Endothelial cell of umbilical vein (primary cell): ENCODE data around the gene PRXL2B. TPM values are rescaled to one million over a fixed set of nuclear protein-coding genes. Genes with fewer than 3 reads are reported as not detected.

Source experiments
- BruUV-seq: library from RNA; stranded (reverse); fragments of 400-500 nt; replicated peaks from 2 replicates; lab custom pipeline; 2021; lab: Mats Ljungman, UMichigan
- CTCF ChIA-PET: fragments of 300-600, 350-600 bp; sonication (Branson Sonifier 250); formaldehyde crosslinking; loops from one replicate; lab custom pipeline; 2021; ENCODE audit warnings: antibody characterized with exemption, inconsistent platforms; lab: Charles Lee
- POLR2A ChIA-PET: fragments of 300-600, 350-600 bp; sonication (Branson Sonifier 250); formaldehyde crosslinking; loops from one replicate; lab custom pipeline; 2021; ENCODE audit warnings: antibody characterized with exemption, inconsistent platforms; lab: Charles Lee
- DNase-seq: peaks from one replicate; pipeline ENCODE4 v3.0.0-alpha.2; 2011; ENCODE audit warnings: low read depth, low spot score
- FAIRE-seq: peaks from 2 replicates; lab custom pipeline; 2011; peaks lifted over from hg19 to GRCh38; lab: Jason Lieb, UNC
- H2AFZ ChIP-seq: 2 replicates; pipeline ENCODE4 v1.6.0; 2012; ENCODE audit warnings: low read depth, low read length, control low read depth, inconsistent platforms
- H3K27ac ChIP-seq: 2 replicates; pipeline ENCODE4 v1.5.1; 2011; ENCODE audit warnings: low read depth, mild to moderate bottlenecking, control low read depth, low read length, moderate library complexity; ENCODE audit not compliant: insufficient read depth
- H3K27me3 ChIP-seq, 2 experiments: 2 replicates each; pipeline versions ENCODE4 v1.6.0 to v1.6.1; 2011; ENCODE audit warnings: low read length in 2 of 2, mixed read lengths in 1 of 2; ENCODE audit not compliant: control insufficient read depth in 2 of 2, insufficient read depth in 2 of 2
- H3K36me3 ChIP-seq, 2 experiments: 2 replicates in 1 of 2; 3 replicates in 1 of 2; pipeline ENCODE4 v1.5.1; 2011; ENCODE audit warnings: low read length in 2 of 2, mild to moderate bottlenecking in 1 of 2, moderate library complexity in 1 of 2; ENCODE audit not compliant: control insufficient read depth in 2 of 2, insufficient read depth in 2 of 2; ENCODE audit errors: extremely low read depth in 1 of 2
- H3K4me1 ChIP-seq: 3 replicates; pipeline ENCODE4 v1.5.1; 2011; ENCODE audit warnings: mild to moderate bottlenecking, low read length; ENCODE audit not compliant: control insufficient read depth, insufficient read depth; ENCODE audit errors: extremely low read depth
- H3K4me2 ChIP-seq: 2 replicates; pipeline ENCODE4 v1.6.1; 2011; ENCODE audit warnings: low read length, control low read depth, mixed read lengths; ENCODE audit not compliant: insufficient read depth
- H3K4me3 ChIP-seq, 3 experiments: fragments of 200-600 bp in 1 of 3; sonication (generic), shearing (Covaris generic) in 1 of 3; replicated peaks in 1 of 3; 2 replicates each; pipeline ENCODE4 v1.5.1; 2011 to 2016; ENCODE audit warnings: control low read depth in 3 of 3, low read length in 3 of 3, mild to moderate bottlenecking in 2 of 3, inconsistent platforms in 1 of 3, low read depth in 1 of 3, moderate library complexity in 1 of 3; ENCODE audit not compliant: insufficient read depth in 1 of 3
- H3K79me2 ChIP-seq: 2 replicates; pipeline ENCODE4 v1.6.0; 2012; ENCODE audit warnings: low read length, inconsistent platforms; ENCODE audit not compliant: control insufficient read depth, insufficient read depth
- H3K9ac ChIP-seq: replicated peaks from 2 replicates; pipeline ENCODE3; 2011; ENCODE audit warnings: low read length, control low read depth; ENCODE audit not compliant: insufficient read depth; ENCODE audit errors: extremely low read depth
- H3K9me1 ChIP-seq: replicated peaks from 3 replicates; pipeline ENCODE4 v1.6.0; 2011; ENCODE audit warnings: mild to moderate bottlenecking, low read length; ENCODE audit not compliant: control insufficient read depth, insufficient read depth; ENCODE audit errors: extremely low read depth
- H3K9me3 ChIP-seq: replicated peaks from 2 replicates; pipeline ENCODE4 v1.5.1; 2012; ENCODE audit warnings: low read length, inconsistent platforms; ENCODE audit not compliant: control insufficient read depth, insufficient read depth
- H4K20me1 ChIP-seq: replicated peaks from 2 replicates; pipeline ENCODE3; 2011; ENCODE audit warnings: mild to moderate bottlenecking, low read length; ENCODE audit not compliant: control insufficient read depth, insufficient read depth; ENCODE audit errors: extremely low read depth
- GATA2 ChIP-seq: IDR thresholded peaks from 2 replicates; pipeline ENCODE4 v1.7.0; 2011; ENCODE audit warnings: low read depth, mild to moderate bottlenecking, moderate library complexity, mixed read lengths, low read length; ENCODE audit not compliant: insufficient read length, insufficient read depth
- JUN ChIP-seq: IDR thresholded peaks from 2 replicates; pipeline ENCODE4 v1.6.1; 2011; ENCODE audit warnings: borderline replicate concordance, low read depth; ENCODE audit not compliant: insufficient read length, insufficient read depth
- MYC ChIP-seq: IDR thresholded peaks from one replicate; pipeline ENCODE4 v1.6.1; 2011; ENCODE audit warnings: mild to moderate bottlenecking, low read depth, low read length
- POLR2A ChIP-seq: IDR thresholded peaks from 2 replicates; pipeline ENCODE4 v1.6.1; 2012; ENCODE audit warnings: low read depth, mild to moderate bottlenecking, control low read depth, low read length
- dilution Hi-C: fragments of 300-500 bp; cut with MboI; formaldehyde crosslinking; loops from one replicate; pipeline ENCODE4 v1.15.0; 2019; ENCODE audit warnings: low sequenced_read_pairs; ENCODE audit not compliant: extremely low pct_ligation_motif_present
- intact Hi-C: fragments of 100-400 bp; cut with micrococcal nuclease; formaldehyde crosslinking; loops from one replicate; pipeline ENCODE4 v1.10.0; 2022
- polyA plus RNA-seq, 4 experiments: library from polyadenylated mRNA; depleted of rRNA in 3 of 4; stranded (reverse) in 3 of 4; unstranded in 1 of 4; fragments of >200 nt; gene quantifications; 2 replicates each; pipeline versions ENCODE4 v1.2.1 to v1.2.3, GENCODE V29; 2011 to 2012; ENCODE audit warnings: missing spikeins in 1 of 4
- total RNA-seq: library from RNA; stranded (reverse); gene quantifications from 2 replicates; pipeline ENCODE4 v1.2.3, GENCODE V29; 2021
- TF ChIP-seq, protein P1 (sequence below): IDR thresholded peaks from 2 replicates; pipeline ENCODE4 v1.6.1; 2011; ENCODE audit not compliant: insufficient read depth, insufficient read length
- TF ChIP-seq, protein P2 (sequence below), 2 donors: IDR thresholded peaks; 1 replicate in 1 of 2; 2 replicates in 1 of 2; pipeline ENCODE4 v1.5.1; 2011; ENCODE audit warnings: low read length in 2 of 2, mild to moderate bottlenecking in 2 of 2, moderate library complexity in 2 of 2, control low read depth in 1 of 2, inconsistent platforms in 1 of 2, low read depth in 1 of 2; ENCODE audit not compliant: insufficient read depth in 1 of 2; ENCODE audit errors: extremely low read depth in 1 of 2

The PRXL2B gene
- total and polyA plus RNA-seq, 2 donors (not counting 3 experiments of a cell fraction or from before 2014, with no cell fraction given) = 29.6 to 55.8 TPM

DNA sequence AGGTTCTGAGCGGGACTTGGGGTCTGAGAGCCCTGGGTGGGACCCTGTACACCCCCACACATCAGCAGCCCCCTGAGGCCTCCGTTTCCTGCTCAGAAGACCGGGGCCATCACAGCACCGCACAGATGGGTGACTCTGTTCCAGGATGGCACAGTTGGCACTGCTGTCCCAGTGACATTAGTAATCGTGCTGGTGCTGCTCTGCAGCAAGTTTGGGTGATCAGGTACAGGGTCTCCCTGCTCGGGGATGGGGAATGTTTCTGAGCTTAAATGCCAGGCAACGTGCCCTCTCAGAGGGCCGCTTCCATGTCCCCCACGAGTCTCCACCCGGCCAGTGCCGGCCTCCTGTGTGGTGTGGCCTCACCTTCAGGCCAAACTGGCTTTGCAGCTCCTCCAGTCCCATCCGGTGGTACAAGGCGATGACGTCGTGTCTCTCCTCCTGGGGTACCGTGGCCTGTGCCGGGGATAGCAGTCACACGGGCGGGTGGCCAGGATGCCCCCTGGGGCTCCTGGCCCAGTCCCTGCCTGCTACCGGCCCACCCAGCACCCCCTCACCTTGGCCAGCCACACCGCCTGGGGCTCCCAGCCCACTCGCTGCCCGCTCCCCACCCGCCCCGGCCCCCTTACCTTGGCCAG is 17.1 kb downstream of the PRXL2B start:
- no peaks in the 10 kb centered on the region for H3K79me2 ChIP-seq
- TF ChIP-seq, protein P1, sequence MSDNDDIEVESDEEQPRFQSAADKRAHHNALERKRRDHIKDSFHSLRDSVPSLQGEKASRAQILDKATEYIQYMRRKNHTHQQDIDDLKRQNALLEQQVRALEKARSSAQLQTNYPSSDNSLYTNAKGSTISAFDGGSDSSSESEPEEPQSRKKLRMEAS = no peak
- TF ChIP-seq POLR2A (no peak), GATA2 (no peak), MYC (no peak), JUN (no peak)
- TF ChIP-seq, protein P2, sequence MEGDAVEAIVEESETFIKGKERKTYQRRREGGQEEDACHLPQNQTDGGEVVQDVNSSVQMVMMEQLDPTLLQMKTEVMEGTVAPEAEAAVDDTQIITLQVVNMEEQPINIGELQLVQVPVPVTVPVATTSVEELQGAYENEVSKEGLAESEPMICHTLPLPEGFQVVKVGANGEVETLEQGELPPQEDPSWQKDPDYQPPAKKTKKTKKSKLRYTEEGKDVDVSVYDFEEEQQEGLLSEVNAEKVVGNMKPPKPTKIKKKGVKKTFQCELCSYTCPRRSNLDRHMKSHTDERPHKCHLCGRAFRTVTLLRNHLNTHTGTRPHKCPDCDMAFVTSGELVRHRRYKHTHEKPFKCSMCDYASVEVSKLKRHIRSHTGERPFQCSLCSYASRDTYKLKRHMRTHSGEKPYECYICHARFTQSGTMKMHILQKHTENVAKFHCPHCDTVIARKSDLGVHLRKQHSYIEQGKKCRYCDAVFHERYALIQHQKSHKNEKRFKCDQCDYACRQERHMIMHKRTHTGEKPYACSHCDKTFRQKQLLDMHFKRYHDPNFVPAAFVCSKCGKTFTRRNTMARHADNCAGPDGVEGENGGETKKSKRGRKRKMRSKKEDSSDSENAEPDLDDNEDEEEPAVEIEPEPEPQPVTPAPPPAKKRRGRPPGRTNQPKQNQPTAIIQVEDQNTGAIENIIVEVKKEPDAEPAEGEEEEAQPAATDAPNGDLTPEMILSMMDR (IDR thresholded peaks at IDR 0.05; ENCODE audit: extremely low read depth in 1 of 2, insufficient read depth in 1 of 2, low read depth in 1 of 2, low read length in 2 of 2) = no peak
- POLR2A ChIA-PET = no interaction called here
- no peaks in the 10 kb centered on the region for H3K4me1 ChIP-seq
- dilution Hi-C loops = no loop called here
- BruUV-seq = no TSS peak
- no peak overlapping the region for H2AFZ ChIP-seq
- H3K9me3 ChIP-seq = no peaks in the 10 kb centered on the region
- no peaks in the 10 kb centered on the region for H3K36me3 ChIP-seq
- CTCF ChIA-PET = no interaction called here
- FAIRE-seq (no peak), DNase-seq (no peak)
- no peaks in the 10 kb centered on the region for H3K9me1 ChIP-seq
- H3K4me2 ChIP-seq = no peak overlapping the region
- no peak overlapping the region for H3K9ac ChIP-seq
- no peaks in the 10 kb centered on the region for H4K20me1 ChIP-seq
- H3K27me3 ChIP-seq = no peaks in the 10 kb centered on the region
- no peak overlapping the region for H3K27ac ChIP-seq
- no peak overlapping the region for H3K4me3 ChIP-seq
- intact Hi-C loops = no loop called here
